OCI-LY7 (cell line): ENCODE results near the gene DZANK1.

ENCODE experiments used
- CTCF ChIP-seq: fragments of 200-600 bp; sonication (generic); conservative IDR thresholded peaks from 2 replicates; pipeline ENCODE4 v1.5.1; 2014; ENCODE audit warnings: mild to moderate bottlenecking, antibody characterized with exemption, low read length, moderate library complexity, mixed read lengths
- EZH2phosphoT487 ChIP-seq: fragments of 200-600 bp; sonication (generic); IDR thresholded peaks from 2 replicates; pipeline ENCODE4 v1.6.1; 2018; ENCODE audit warnings: low read depth, borderline replicate concordance, mild to moderate bottlenecking, mixed run types, antibody characterized with exemption, low read length, moderate library complexity, mixed read lengths

GRCh38 chr20:18391686-18392085, 75.1 kb downstream of the DZANK1 start:
- TF ChIP-seq CTCF (no peak), EZH2phosphoT487 (no peak)
